NB4 (cell line): ENCODE data around the gene FCHSD1.
A peak's percentile ranks its signal among the peaks of the same experiment; 100 is the strongest.

Source experiments
- DNase-seq: peaks from one replicate; pipeline ENCODE4 v3.0.0; 2010; ENCODE audit warnings: low read depth
- H3K4me3 ChIP-seq: one replicate; pipeline ENCODE4 v1.5.1; 2011; ENCODE audit warnings: mild to moderate bottlenecking, low read depth, low read length, moderate library complexity
- CTCF ChIP-seq: IDR thresholded peaks from one replicate; pipeline ENCODE4 v1.5.1; 2012; ENCODE audit warnings: low read depth, low read length
- MAX ChIP-seq: IDR thresholded peaks from 2 replicates; pipeline ENCODE4 v1.6.1; 2011; ENCODE audit warnings: low read depth, low read length
- MYC ChIP-seq: IDR thresholded peaks from 2 replicates; pipeline ENCODE4 v1.6.1; 2011; ENCODE audit warnings: low read depth, low read length
- POLR2A ChIP-seq: IDR thresholded peaks from 2 replicates; pipeline ENCODE4 v1.6.1; 2011; ENCODE audit warnings: mild to moderate bottlenecking; ENCODE audit not compliant: insufficient read length; ENCODE audit errors: extremely low read depth

The FCHSD1 gene

DNA sequence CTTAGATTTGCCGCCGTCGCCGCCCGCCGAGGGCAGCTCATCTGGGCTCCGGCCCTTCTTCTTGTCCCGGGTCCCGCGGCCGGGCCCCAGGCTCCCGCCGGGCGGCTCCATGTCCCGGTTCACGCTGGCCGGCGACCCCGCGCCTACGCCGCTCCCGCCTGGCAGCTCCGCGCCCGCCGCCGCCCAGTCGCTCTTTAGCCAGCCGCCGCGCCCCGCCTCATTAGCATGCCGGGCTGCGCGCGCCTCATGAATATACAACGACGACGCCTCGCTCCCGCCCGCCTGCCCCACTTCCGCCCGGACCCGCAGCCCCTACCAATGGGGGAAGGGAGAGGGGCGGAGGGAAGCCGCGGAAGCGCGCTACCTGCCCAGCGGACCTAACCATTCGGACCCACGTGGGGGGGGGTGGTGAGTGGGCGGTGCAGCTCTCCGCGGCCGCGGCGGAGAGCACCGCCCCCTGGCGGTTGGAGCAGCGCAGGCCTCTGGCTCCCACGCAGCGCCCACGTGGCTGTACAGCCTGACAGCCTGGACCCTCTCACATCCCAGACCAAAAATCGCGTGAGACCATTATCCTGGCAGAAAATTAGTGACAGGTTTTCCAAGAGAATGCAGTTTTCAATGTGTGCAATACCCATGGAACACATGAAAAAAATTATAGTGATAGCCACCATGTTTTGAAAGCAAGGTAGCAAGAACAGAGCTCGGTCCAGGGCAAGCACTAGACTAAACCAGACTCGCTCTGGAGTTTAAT lies 32.2 kb downstream of the FCHSD1 start, which contains the start of gene DIAPH1:
Gene DIAPH1 (minus strand): TSS at position 197 of the 751 bp plus-strand sequence. CDS start 86 bp downstream, at position 111.
- peak; percentile 98 for DNase-seq
- peak within 1 kb of the TSS; percentile 96 for H3K4me3 ChIP-seq
- TF ChIP-seq MYC (peak; percentile 99), MAX (peak; percentile 98), POLR2A (peak; percentile 80), CTCF (peak; percentile 76)

- peak overlapping the region; percentile 96 for H3K4me3 ChIP-seq
- peak; percentile 67 for DNase-seq
- TF ChIP-seq POLR2A (no peak), MAX (no peak), MYC (no peak), CTCF (no peak)
These were observed 33.0 kb downstream of the FCHSD1 start for GRCh38 chr5:141618030-141618803.

- TF ChIP-seq MAX (no peak), POLR2A (no peak), CTCF (no peak), MYC (no peak)
- peak; percentile 37 for DNase-seq
- H3K4me3 ChIP-seq = peak overlapping the region; percentile 96
These were observed 33.6 kb downstream of the FCHSD1 start for GRCh38 chr5:141617682-141618029.

DNA sequence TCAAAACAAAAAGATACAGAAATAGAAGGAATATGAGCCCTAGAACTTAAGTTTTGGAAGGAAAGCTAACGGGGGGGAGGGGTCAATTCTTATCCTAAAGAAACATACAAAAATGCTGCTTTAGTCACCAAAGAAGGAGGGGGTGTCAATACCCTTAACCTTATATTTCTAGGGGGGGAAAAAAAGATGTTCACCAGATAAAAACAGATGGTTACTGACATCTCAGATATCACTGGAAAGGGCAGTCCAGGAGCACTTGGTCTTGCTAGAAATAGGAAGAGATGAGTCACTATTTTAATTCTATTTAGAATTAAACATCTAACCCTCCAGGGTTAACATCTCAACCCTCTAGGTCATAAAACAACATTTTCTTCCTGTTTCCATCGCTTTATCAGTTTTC lies 34.1 kb downstream of the FCHSD1 start:
- TF ChIP-seq CTCF = no peak
- no peak for TF ChIP-seq POLR2A
- no peak for TF ChIP-seq MAX
- TF ChIP-seq MYC = no peak
- DNase-seq = no peak
- peak overlapping the region; percentile 96 for H3K4me3 ChIP-seq

GRCh38 chr5:141615991-141616720 lies 35.1 kb downstream of the FCHSD1 start:
- TF ChIP-seq POLR2A (no peak), MYC (no peak), CTCF (no peak), MAX (no peak)
- no peak for DNase-seq
- peak overlapping the region; percentile 96 for H3K4me3 ChIP-seq
